Spleen (tissue), 11 donors: ENCODE measurements around the gene PPP3CA. TPM values are rescaled to one million over a fixed set of nuclear protein-coding genes. Genes with fewer than 3 reads are reported as not detected.
A peak's percentile ranks its signal among the peaks of the same experiment; 100 is the strongest.
"Not testable (repeated sequence)": the region's sequence is repeated elsewhere in the genome, so short reads cannot be mapped to it uniquely, and the experiment has no call there.

Source experiments
- DNase-seq: peaks from one replicate; pipeline ENCODE4 v3.0.0-alpha.2; 2020
- H3K27ac ChIP-seq, 8 donors: fragments of 200-600 bp; sonication (generic) in 7 of 8; 1 replicate in 4 of 8; 2 replicates in 4 of 8; pipeline versions ENCODE4 v1.5.0 to v1.8.0; 2016 to 2021; ENCODE audit warnings: inconsistent platforms in 4 of 8, mild to moderate bottlenecking in 4 of 8, moderate library complexity in 1 of 8
- H3K27me3 ChIP-seq, 7 donors: fragments of 200-600 bp; sonication (generic) in 6 of 7; replicated peaks in 1 of 7; 1 replicate in 4 of 7; 2 replicates in 3 of 7; pipeline versions ENCODE4 v1.5.0 to v1.8.0; 2016 to 2021; ENCODE audit warnings: inconsistent platforms in 3 of 7, mild to moderate bottlenecking in 1 of 7
- H3K36me3 ChIP-seq, 6 donors: fragments of 200-600 bp; sonication (generic) in 5 of 6; 1 replicate in 4 of 6; 2 replicates in 2 of 6; pipeline versions ENCODE4 v1.5.0 to v1.8.0; 2016 to 2021; ENCODE audit warnings: inconsistent platforms in 2 of 6
- H3K4me1 ChIP-seq, 6 donors: fragments of 200-600 bp; sonication (generic) in 5 of 6; 1 replicate in 3 of 6; 2 replicates in 3 of 6; pipeline versions ENCODE4 v1.5.0 to v1.8.0; 2016 to 2021; ENCODE audit warnings: inconsistent platforms in 3 of 6
- H3K4me3 ChIP-seq, 8 donors: fragments of 200-600 bp; sonication (generic) in 7 of 8; 1 replicate in 4 of 8; 2 replicates in 4 of 8; pipeline versions ENCODE4 v1.5.0 to v1.8.0; 2016 to 2021; ENCODE audit warnings: inconsistent platforms in 4 of 8, mild to moderate bottlenecking in 4 of 8, moderate library complexity in 2 of 8
- H3K9me3 ChIP-seq, 8 donors: fragments of 200-600 bp; sonication (generic) in 7 of 8; 1 replicate in 4 of 8; 2 replicates in 4 of 8; pipeline versions ENCODE4 v1.5.0 to v1.8.0; 2016 to 2021; ENCODE audit warnings: inconsistent platforms in 4 of 8
- POLR2A ChIP-seq, 3 donors: fragments of 450-650 bp; IDR thresholded peaks; one replicate each; pipeline ENCODE4 v1.5.1; 2017; ENCODE audit warnings: antibody characterized with exemption in 3 of 3, mild to moderate bottlenecking in 1 of 3
- POLR2AphosphoS5 ChIP-seq, 3 donors: sonication (generic); formaldehyde crosslinking; IDR thresholded peaks; one replicate each; pipeline ENCODE4 v1.5.1; 2017; ENCODE audit warnings: antibody characterized with exemption in 3 of 3
- WGBS, 5 donors: extraction: QIAGEN DNeasy Blood & Tissue Kit in 3 of 5; methylation state at CpG; one replicate each; pipeline versions ENCODE4 v1.1.5 to v1.1.7; 2013 to 2018; 5-methylcytosine and 5-hydroxymethylcytosine counted together
- intact Hi-C: fragments of 100-400 bp; cut with DNase I; formaldehyde crosslinking; loops from one replicate; pipeline ENCODE4 v1.15.0; 2023; ENCODE audit warnings: low total_unique reads
- polyA plus RNA-seq, 3 donors: library from polyadenylated mRNA; stranded (reverse); fragments of 200-250 nt; gene quantifications; one replicate each; pipeline ENCODE4 v1.2.1, GENCODE V29; 2013
- total RNA-seq, 7 donors: library from RNA; depleted of rRNA in 3 of 7; stranded (reverse); fragments of >200 nt in 3 of 7; fragmentation: NEBNext Ultra II Directional in 4 of 7; extraction: Animal tissue kit (Norgen Biotek cat#: 25700) in 4 of 7; gene quantifications; one replicate each; pipeline versions ENCODE4 v1.1.0 to v1.2.1, GENCODE V29; 2016 to 2021
- TF ChIP-seq, protein P1 (sequence below), 11 experiments: fragments of 200-600 bp in 7 of 11; fragments of 450-650 bp in 4 of 11; sonication (generic) in 4 of 11; IDR thresholded peaks in 8 of 11; conservative IDR thresholded peaks in 3 of 11; 1 replicate in 7 of 11; 2 replicates in 4 of 11; pipeline versions ENCODE4 v1.4.0 to v1.8.0; 2016 to 2021; ENCODE audit warnings: antibody characterized with exemption in 11 of 11, inconsistent platforms in 4 of 11, mild to moderate bottlenecking in 1 of 11
- donor health status: healthy with polysubstance abuse.
- donor health status: DM: no; HTN: no; CAD: no; lungs with moderate emphysema.
- donor health status: DM: no; HTN: no; CAD: no.
- donor health status: Bipolar disorder and iron deficiency.
- donor health status: healthy.
- donor health status: DM: no; HTN: no; CAD: no.
- donor health status: DM: yes; HTN: yes; CAD: no.

The PPP3CA gene
- total and polyA plus RNA-seq, 10 donors: 15.5 to 50.0 (median 39.6) TPM

DNA sequence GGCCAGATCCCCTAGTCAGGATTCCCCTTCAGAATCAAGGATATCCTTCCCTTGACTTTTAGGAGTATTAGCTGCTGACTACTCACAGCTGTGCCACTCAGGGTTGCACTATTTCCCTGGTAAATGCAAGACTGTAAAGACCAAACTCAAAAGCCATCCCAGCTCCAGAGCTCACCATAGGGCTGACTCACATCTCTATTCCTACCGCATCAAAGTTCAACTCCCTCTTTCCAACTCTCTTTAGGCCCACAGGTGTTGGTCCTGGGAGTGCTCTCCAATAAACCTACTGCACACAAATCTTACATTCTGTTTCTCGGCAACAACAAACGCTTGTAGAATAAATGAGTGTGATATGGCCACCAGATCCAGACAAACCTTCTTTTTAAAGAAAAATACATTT, 109.6 kb downstream of the PPP3CA start:
- Histone ChIP-seq H3K4me3 (no peak overlapping the region), H3K9me3 (no peaks in the 10 kb centered on the region), H3K27me3 (no peaks in the 10 kb centered on the region), H3K36me3 (no peaks in the 10 kb centered on the region), H3K4me1 (peaks cover 0 to 45% (median 22%) of the 10 kb centered on the region in 6 donors), H3K27ac (no peak overlapping the region)
- WGBS, 5 donors: 95 to 98% (median 97%) methylated on average over 3 of the region's 3 CpGs
- intact Hi-C loops: no loop called here
- DNase-seq: no peak
- TF ChIP-seq POLR2AphosphoS5 (IDR thresholded peaks at IDR 0.05) (no peak), POLR2A (IDR thresholded peaks at IDR 0.05) (no peak)
- TF ChIP-seq, protein P1, sequence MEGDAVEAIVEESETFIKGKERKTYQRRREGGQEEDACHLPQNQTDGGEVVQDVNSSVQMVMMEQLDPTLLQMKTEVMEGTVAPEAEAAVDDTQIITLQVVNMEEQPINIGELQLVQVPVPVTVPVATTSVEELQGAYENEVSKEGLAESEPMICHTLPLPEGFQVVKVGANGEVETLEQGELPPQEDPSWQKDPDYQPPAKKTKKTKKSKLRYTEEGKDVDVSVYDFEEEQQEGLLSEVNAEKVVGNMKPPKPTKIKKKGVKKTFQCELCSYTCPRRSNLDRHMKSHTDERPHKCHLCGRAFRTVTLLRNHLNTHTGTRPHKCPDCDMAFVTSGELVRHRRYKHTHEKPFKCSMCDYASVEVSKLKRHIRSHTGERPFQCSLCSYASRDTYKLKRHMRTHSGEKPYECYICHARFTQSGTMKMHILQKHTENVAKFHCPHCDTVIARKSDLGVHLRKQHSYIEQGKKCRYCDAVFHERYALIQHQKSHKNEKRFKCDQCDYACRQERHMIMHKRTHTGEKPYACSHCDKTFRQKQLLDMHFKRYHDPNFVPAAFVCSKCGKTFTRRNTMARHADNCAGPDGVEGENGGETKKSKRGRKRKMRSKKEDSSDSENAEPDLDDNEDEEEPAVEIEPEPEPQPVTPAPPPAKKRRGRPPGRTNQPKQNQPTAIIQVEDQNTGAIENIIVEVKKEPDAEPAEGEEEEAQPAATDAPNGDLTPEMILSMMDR (IDR thresholded peaks at IDR 0.05 in 8 of 11, conservative IDR thresholded peaks at IDR 0.05 in 3 of 11): no peak

DNA sequence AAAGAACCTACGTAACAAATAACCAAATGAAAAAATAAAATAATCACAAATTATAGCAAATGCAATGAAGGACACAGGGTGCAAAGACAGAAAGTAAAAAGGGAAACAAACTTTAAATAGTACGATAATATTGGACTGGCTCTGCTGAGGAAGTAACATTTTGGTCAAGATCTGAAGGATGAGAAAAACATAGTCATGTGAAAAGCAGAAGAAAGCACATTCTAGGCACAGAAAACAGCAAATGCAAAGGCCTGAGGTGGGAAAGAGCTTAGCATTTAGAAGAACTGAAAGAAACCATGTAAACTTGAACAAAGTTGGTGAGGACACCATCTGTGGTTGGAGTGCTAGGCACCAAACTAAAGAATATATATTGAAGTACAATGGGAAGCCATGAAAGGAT, 111.2 kb downstream of the PPP3CA start:
- peaks cover 3 to 58% (median 28%) of the 10 kb centered on the region in 6 donors for H3K4me1 ChIP-seq
- H3K36me3 ChIP-seq: no peaks in the 10 kb centered on the region
- H3K27me3 ChIP-seq: no peaks in the 10 kb centered on the region
- no peak for DNase-seq
- TF ChIP-seq POLR2A (IDR thresholded peaks at IDR 0.05): no peak
- TF ChIP-seq, protein P1 (IDR thresholded peaks at IDR 0.05 in 8 of 11, conservative IDR thresholded peaks at IDR 0.05 in 3 of 11): no peak
- TF ChIP-seq POLR2AphosphoS5 (IDR thresholded peaks at IDR 0.05): no peak
- WGBS, 5 donors: 71 to 85% (median 74%) methylated on average over 2 of the region's 2 CpGs
- peak overlapping the region in 1 of 8 donors; percentile 12 for H3K27ac ChIP-seq
- no peaks in the 10 kb centered on the region for H3K9me3 ChIP-seq
- intact Hi-C loops: no loop called here
- H3K4me3 ChIP-seq: no peak overlapping the region

DNA sequence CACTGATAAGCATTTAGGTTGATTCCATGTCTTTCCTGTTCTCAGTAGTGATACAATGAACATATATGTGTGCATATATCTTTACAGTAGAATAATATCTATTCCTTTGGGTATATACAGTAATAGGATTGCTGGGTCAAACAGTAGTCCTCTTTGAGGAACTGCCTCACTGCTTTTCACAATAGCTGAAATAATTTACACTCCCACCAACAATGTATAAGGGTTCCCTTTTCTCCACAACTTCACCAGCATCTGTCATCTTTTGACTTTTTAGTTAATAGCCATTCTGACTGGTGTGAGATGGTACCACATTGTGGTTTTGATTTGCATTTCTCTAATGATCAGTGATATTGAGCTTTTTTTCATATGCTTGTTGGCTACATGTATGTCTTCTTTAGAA, 113.2 kb downstream of the PPP3CA start:
- H3K9me3 ChIP-seq, H3K4me3 ChIP-seq, H3K27me3 ChIP-seq, H3K27ac ChIP-seq, H3K36me3 ChIP-seq, DNase-seq, intact Hi-C loops: not testable (repeated sequence)
- H3K4me1 ChIP-seq: peaks cover 3 to 42% (median 22%) of the 10 kb centered on the region in 6 donors

DNA sequence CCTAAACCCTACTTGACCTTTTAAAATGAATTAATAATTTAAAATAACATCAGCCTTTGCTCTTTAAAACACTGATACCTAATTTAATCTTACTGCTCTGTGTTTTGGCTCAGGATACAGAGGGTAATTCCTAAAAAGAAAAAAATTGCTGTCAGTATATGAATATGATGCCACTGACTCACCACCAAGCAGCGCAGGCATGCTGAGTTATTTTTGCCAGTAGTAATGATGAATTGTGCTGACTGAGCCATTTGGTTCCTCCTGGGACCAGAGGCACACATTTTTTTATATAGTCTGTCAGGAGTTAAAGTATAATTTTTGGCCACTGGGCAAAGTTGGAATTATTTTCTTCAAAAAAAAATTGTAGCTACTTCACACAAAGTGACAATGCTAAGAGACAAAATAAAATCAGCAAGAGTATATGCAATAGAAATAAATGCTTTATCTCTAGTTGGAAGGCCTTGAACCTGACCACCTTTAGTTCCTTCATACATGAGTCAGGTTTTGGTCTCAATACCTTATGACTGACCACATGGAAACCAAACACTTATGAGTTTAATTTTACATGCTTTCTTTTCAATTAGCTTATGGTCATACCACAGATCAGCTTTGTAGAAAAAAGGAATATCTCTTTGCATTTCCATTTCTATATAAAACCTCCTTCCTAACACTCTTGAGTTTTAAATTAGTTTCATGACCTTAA, 115.1 kb downstream of the PPP3CA start:
- Histone ChIP-seq H3K36me3 (no peaks in the 10 kb centered on the region), H3K4me3 (no peak overlapping the region), H3K27ac (no peak overlapping the region), H3K27me3 (no peaks in the 10 kb centered on the region), H3K4me1 (peaks cover 3 to 34% (median 15%) of the 10 kb centered on the region in 6 donors), H3K9me3 (peaks cover 0 to 6% (median 1%) of the 10 kb centered on the region in 8 donors)
- no peak for DNase-seq
- WGBS, 5 donors: 40 to 65% (median 56%) methylated on average over 1 of the region's 1 CpG
- TF ChIP-seq, protein P1 (IDR thresholded peaks at IDR 0.05 in 8 of 11, conservative IDR thresholded peaks at IDR 0.05 in 3 of 11): no peak
- TF ChIP-seq POLR2A (IDR thresholded peaks at IDR 0.05) (no peak), POLR2AphosphoS5 (IDR thresholded peaks at IDR 0.05) (no peak)
- intact Hi-C loops: no loop called here
